NCI-H69 (cell line): Measurements from ENCODE around the gene DEFB124.
"Not testable (repeated sequence)": the region's sequence is repeated elsewhere in the genome, so short reads cannot be mapped to it uniquely, and the experiment has no call there.

Source experiments
- DNase-seq: peaks from one replicate; lab custom pipeline; 2025; lab: John Stamatoyannopoulos, UW

DEFB124 gene, protein sequence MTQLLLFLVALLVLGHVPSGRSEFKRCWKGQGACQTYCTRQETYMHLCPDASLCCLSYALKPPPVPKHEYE

DNA sequence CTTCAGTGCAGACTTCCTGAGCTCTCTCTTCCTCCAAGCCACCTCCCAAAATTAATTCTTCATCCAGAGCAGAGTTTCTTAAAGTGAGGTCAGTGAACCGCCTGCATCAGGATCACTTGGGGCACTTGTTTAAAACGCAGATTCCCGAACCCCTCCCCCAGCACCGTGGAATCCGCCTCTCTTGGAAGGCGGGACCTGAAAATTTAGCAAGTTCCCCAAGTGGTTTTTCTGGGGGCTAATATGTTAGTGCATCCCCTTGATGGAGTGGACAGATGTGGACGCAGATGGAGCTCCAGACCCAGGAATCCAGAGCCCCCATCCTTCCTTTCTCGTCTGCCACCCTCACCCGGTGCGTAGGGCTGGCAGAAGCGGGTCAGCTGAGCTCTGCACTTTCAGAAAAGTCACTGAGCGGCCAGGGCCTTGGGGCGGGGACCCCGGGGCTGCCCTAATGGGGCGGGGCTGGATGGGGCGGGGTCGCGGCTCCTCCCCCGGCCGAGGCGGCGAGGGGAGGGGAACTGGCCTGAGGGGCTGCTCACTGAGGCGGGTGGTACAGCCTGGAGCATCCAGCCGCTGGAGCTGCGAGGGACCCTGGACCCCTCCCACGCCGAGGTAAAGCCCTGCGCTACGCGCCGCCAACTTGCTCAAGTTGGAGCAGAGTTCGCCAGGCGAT is at the start of gene DEFB124, which contains the start of gene REM1:
Gene DEFB124, minus strand, starts transcription at position 370 of the 670 bp plus-strand sequence. CDS start 2,114 bp downstream, outside the sequence.
Gene REM1, plus strand, starts transcription at position 531 of the 670 bp plus-strand sequence. CDS start 1,158 bp downstream, outside the sequence.
- DNase-seq = peak; percentile 19

DNA sequence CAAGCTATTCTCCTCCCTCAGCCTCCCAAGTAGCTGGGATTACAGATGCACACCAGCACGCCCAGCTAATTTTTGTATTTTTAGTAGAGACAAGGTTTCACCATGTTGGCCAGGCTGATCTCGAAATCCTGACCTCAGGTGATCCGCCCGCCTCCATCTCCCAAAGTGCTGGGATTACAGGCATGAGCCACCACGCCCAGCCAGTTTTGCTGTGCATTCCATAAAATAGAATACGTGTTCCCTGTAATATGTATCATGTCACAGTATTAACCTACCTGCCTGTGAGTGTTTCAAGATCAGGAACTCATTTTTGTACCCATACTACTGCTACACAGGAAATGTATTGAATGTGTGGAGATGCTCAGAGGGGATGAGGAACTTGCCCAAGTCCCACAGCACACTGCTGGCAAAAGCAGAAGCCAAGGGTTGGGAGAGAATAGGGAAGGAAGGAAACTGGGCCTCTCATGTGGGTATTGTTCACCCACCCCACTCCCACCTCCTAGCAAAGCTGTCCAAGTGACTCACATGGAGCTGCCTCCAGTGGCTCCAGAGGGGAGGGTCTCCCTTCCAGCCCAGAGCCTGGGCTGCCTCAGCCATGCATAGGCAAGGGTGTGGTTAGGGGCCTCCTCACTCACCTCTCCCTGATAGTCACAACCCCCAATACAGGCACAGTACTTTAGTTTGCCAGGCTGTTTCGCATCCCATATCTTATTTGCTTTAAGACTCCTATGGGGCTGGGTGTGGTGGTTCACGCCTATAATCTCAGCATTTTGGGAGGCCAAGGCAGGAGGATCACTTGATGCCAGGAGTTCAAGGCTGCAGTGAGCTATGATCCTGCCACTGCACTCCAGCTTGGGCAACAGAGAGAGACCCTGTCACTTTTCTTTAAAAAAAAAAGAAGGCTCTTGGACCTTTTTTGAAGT is 48.7 kb upstream of the DEFB124 start:
- no peak for DNase-seq

DNA sequence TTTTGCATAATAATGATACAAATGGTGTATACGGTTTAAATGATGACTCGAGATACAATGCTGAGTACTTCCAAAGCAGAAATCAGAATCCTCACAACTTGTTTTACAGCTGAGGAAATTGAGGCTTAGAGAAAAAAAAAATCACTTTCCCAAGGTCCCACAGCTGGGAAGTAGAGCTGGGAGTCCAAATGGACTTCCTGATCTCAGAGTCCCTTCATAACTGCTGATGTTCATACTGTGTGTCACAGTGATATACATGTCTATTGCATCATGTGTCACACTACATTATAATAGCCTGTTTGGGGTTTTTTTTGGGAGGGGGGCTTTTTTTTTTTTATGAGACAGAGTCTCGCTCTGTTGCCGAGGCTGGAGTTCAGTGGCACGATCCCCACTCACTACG is 47.8 kb upstream of the DEFB124 start:
- DNase-seq = no peak

DNA sequence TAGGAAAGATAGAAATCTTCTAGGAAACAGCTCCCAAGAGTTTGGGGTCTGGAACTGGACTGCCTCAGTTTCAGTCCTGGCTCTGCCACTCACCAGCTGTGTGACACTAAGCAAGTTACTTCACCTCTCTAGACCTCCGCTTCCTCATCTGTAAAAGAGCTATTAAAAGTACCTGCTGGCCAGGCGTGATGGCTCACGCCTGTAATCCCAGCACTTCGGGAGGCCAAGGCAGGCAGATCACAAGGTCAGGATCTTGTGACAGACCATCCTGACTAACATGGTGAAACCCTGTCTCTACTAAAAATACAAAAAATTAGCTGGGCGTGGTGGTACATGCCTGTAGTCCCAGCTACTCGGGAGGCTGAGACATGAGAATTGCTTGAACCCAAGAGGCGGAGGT is 46.3 kb upstream of the DEFB124 start:
- not testable (repeated sequence) for DNase-seq

DNA sequence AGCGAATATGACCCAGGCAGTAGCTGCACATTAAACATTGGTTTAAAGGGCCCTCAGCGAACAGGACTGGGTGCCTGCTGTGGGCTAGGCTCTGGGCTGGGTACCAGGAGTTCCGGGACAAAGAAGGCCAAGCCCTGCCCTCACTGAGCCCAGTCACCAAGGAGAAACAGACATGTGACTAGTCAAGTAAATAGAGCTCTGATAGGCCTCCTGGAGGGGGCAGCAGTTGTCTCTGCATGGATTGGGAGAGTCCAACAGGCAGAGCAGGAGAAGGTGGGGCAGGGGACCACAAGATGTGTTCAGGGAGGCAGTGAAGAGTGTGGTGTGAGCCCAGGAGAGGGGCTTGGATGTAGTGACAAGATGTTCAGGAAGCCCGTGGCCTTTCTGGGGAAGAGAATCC is 42.4 kb upstream of the DEFB124 start:
- peak; percentile 88 for DNase-seq

DNA sequence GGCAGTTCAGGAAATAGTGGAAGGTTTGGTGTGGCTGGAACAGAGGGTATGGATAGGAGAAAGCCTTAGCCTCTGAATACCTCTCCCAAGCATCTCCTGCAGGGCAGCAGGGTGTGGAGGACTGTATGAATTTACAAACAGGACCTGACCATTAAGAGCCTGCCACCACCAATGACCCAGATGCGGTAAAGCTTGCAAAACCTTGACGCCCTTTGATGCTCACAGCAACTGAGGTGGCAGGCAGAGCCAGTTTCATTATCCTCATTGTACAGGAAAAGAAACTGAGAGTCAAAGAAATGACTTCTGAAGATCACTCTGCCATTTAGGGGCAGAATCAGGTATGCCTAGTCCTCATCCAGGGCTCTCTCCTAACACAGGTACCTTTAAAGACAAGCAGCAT is 41.7 kb upstream of the DEFB124 start:
- no peak for DNase-seq

DNA sequence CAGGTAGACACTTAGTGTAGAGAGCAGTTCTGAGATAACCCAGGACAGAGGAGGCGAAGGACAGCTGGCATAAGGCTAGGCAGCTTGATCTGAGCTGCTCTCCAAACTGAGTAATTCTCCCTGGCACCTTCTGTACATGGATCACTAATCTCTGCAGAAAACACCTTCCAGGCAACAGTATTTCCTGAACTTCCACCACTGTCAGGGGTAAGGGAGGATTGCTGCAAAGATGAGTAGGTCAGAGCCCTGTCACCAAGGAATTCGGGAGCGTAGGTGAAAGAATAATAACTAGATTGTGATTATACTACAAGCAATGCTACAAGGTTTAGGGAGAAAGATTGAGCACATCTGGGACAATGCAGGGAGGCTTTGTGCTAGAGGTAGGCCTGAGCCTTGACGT is 41.2 kb upstream of the DEFB124 start:
- no peak for DNase-seq

DNA sequence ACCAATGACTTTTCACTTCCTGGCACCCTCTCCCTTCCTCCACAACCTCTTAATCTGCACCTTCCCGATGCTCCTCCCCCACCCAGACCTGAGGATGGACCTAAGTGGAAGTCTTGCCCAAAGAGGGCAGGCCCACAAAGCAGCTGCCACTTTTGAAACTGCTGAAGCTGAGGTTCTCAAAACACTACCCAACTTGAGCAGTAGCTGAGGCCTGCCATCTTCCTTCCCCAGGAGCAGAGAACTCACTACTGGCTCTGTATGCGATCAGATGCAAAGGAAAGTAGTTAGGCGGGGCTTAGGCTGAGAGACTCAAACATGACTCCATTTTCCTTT is 40.8 kb upstream of the DEFB124 start:
- DNase-seq = no peak

DNA sequence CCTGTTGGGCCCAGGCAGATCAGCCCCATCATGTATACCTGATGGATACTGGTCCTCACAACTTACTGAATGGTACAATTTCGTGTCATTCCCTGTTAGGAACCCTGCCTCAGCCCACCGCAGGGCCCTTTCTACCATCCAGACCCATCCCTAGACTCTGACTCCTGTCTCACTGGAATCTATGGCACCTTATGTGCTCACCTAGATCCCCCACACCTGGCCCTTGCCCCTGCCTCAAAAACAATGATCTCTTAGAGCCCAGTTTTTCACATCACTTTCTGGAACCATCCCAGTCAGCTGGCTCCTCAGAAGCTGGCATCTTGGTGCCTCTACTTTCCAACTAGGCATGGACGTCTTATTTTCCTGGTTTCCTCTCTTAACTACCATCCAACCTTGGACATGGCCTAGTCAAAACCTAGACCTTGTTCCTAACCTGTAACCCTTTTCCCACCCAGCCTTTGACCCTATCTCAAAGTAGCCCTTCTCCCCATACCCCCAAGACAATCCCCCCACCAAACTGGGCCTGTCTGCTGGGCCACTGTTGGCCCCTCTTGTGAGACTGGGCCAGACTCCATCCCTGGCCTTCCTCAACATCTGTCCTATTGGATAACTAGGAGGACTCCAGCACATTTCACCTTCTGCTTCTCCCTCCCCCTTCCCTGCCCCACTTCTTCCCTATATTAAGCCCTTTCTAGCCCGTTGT is 40.3 kb upstream of the DEFB124 start:
- peak; percentile 21 for DNase-seq

DNA sequence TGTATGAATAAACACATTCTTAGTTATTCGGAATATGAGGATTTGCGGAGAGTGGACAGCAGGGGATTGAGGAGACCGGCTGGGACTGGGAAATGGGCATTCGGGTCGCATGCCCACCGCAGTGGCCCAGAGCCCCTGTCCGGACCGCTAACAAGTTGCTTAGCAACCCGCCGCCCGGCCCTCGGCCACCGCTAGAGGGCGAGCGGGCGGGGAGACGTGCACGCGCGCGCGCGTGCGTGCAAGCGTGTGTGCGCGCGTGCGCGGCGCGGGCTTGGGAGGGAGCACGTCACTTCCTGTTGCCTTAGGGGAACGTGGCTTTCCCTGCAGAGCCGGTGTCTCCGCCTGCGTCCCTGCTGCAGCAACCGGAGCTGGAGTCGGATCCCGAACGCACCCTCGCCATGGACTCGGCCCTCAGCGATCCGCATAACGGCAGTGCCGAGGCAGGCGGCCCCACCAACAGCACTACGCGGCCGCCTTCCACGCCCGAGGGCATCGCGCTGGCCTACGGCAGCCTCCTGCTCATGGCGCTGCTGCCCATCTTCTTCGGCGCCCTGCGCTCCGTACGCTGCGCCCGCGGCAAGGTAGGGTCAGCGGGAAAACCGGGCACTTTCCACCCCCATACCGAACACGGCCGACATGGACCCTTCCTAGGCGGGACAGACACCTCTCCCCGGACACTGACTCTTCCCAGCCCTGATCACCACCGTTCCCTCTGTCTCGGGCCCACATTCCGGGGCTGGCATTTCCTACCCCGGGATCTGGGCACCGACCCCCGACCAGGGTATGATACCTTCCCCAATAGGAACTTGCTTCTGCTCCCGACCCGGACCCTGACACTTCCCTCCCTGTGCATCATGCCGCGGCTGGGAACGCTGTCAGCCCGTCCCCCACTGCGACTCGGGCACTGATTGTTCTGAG is 39.5 kb upstream of the DEFB124 start, which contains the start of gene HM13:
Gene HM13, plus strand, starts transcription at position 289 of the 918 bp plus-strand sequence. Its CDS starts 110 bp downstream, at position 399.
- peak; percentile 99 for DNase-seq

DNA sequence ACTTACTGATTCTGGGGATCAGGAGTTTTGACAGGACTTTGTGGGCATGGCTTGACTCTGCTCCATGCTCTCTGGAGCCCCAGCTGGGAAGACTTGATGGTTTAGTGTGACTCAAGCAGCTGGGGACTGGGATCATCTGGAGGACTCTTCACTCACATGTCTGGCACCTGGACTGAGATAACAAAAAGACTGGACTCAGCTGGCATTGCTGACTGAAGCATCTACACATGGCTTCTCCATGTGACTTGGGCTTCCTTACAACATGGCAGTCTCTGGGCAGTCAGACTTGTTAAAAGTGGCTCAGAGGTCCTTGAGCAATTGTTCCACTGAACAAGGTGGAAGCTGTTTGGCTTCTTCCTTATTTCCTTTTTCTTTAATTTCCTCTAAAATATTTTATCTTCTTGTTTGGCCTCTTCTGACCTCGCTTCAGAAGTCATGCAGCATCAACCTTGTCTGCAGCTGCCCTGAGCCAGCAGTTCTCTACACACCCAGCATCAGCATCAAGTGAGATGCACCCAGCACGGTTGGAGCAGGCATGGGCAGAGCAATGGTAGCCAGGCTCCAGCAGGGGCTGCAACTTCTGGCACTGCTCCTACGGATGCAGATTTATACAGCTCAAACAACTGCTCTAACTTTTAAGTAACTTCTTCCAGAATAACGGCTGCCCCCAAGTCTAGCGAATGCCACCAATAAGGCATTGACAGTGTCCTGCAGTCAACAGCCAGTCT is 33.8 kb upstream of the DEFB124 start:
- DNase-seq = no peak

DNA sequence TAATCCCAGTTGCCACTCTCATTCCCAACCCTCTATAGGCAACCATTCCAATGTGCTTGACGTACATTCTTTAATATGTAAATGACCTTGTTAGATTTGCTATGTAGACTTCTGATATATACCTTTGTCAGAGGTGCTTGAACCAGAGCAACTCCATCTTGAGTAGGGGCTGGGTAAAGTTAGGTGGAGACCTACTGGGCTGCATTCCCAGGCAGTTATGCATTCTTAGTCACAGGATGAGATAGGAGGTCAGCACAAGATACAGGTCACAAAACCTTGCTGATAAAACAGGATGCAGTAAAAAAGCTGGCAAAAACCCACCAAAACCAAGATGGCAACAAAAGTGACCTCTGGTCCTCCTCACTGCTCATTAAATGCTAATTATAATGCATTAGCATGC is 31.0 kb upstream of the DEFB124 start:
- no peak for DNase-seq

DNA sequence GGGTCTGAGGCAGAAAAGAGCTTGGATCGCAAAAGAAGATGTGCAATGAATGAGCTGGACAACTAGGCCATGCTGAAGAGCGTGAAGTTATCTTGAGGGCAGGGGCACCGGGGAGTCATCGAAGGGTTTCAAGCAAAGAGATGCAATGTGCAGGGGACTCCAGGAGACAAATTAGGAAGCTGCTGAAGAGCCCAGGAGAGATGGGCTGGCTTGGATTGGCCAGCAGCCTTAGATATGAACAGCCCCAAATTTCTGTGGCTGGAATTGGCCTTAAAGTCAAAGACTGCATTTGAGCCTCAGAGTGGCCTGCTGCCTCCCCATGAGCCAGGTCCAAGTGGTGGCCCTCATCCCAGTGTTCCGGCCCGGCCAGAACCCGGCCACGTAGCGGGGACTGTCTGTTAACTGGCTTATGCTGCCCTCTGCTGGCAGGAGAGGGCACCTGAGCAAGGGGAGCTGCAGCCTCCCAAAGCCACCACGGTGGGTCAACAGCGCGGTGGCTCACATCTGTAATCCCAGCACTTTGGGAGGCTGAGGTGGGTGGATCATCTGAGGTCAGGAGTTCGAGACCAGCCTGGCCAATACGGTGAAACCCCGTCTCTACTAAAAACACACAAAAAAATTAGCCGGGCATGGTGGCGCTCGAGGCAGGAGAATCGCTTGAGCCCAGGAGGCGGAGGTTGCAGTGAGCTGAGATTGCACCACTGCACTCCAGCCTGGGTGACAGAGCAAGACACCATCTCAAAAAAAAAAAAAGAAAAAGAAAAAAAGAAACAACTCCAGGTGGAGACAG is 28.2 kb upstream of the DEFB124 start:
- peak; percentile 83 for DNase-seq

DNA sequence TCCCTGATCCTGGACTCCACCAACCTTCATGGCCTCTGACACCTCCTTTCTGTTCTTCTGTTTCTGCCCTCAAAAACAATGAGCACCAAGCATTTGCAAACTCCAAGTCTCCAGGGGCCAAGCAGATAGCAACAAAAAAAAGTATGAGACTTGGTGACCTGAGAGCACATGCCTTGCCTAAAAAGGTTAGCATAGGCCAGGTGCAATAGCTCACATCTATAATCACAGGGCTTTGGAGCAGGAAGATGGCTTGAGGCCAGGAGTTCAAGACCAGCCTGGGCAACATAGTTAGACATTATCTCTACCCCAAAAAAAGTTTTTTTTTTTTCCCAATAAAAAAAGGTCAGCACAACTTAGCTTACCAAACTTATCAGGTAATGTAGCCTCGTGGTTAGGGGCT is 25.6 kb upstream of the DEFB124 start:
- DNase-seq = no peak

DNA sequence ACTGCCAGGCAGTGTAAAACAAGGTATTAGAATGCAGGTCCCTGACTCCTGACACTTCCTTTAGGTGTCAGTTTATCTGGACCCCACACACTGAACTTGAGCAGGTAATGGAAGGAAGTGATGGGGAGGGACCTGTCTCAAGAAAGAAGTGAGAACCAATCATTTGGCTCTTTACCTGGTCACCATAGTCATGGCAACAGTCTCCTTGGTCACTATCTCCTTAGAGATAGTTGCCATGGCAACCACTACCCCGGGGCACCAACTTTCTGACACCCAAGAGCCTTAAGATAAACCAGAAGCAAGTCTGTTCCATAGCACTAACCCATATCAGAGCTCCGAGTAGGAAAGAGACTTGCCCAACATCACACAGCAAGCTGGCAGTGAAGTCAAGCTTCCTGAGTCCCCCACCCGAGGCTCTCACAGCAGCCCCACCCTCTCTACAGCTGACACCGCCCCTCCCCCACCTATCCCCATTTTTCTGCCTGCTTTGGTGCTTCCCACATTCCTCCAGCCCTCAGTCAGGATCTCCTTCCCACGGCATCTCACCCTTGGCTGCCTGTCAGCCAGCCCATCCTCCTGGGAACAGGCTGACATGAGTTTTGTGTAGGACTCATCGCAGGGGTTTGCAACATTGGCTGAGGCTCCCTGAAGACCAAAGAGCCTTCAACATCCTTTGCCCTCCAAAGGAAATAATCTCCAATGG is 23.1 kb upstream of the DEFB124 start:
- peak; percentile 15 for DNase-seq

DNA sequence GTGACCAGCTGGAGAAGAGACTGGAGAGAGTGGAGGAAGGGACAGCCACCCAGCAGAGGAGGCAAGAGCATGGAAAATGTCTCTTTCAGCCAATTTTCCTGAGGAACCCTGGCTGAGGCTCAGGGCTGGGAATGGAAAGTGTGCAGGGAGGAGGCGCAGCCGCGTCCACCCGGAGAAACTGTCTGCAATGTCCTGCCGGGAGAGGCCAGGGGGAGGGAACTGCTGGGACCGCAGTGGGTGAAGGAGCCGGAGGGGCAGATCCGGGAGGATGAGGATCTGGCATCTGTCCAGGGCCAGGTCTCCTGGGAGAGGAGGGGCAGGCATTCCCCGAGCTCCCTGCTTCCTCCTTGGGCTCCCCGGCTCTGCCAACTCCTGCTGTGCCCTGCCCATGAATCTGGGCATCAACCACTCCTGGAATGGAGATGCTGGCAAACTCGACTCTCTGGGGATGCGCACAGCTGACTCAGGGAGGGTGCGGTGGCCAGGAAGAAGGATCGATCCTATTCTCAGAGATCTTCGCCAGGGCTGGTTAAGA is 21.9 kb upstream of the DEFB124 start:
- DNase-seq = peak; percentile 70

DNA sequence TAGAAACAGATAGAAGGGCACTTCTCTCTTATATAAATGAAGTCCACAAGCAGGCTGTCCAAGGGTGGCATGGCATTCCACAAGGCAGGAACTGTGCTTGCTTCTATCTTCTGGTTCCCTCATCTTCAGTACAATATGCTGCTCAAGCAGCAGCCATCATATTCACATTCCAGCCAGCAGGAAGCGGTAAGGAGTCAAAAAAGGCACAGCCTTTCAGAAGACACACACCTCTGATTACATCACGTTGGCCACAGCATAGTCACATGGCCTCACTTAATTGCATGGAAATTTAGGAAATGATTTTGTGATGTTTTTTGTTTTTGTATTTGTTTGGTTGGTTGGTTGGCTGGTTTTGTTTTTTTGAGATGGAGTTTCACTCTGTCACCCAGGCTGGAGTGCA is 19.2 kb upstream of the DEFB124 start:
- peak; percentile 61 for DNase-seq

DNA sequence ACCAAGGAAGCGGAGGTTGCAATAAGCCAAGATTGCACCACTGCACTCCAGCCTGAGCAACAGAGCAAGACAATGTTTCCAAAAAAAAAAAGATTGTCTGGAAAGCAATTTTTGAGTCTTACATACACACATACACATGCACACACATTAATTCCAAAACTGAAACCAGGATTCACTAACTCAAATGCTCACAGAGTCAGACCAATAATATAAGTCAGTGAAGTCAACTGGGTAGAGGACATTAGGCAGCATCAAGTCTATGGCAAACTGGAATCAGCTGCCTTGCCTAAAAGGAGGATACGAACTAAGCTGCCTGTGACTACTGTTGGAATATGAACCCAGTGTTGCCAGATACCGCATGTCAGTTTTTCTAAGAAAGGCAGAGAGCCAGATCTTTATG is 15.8 kb upstream of the DEFB124 start:
- DNase-seq = no peak

DNA sequence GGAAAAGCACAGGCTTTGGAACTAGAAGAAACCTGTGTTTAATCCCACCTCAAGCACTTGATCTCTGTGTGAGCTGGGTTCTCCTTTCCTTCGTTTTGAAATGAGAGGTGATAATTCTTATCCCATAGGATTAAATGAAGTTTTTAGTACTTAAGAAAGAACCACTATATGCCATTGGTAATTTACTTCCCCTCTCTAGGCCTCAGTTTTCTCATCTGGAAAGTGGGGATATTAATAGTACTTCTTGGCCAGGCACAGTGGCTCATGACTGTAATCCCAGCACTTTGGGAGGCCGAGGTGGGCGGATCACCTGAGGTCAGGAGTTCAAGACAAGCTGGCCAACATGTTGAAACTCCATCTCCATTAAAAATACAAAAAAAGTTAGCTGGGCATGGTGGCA is 14.2 kb upstream of the DEFB124 start:
- DNase-seq = no peak
